ENCODE data around the gene RASA3. TPM values are rescaled to one million over a fixed set of nuclear protein-coding genes. Genes with fewer than 3 reads are reported as not detected.

RASA3 gene
- total and polyA plus RNA-seq, 10 of the 15 experiments (the other 5 are each of a cell fraction or from before 2014, with no cell fraction given): 0.79 to 33.9 (median 17.6) TPM

GRCh38 chr13:114114006-114114640 lies 18.3 kb downstream of the RASA3 start:
- ChIA-PET RAD21 (ENCODE audit: unreplicated experiment) (no interaction called here), POLR2A (no interaction called here), CTCF (interaction anchor here (1.2 kb wide), 1 partner anchor 47 kb away, joined by 3 read pairs; no protein-coding TSS in a partner anchor), SMC1A (ENCODE audit: uncharacterized antibody, unreplicated experiment) (no interaction called here)
- no peak overlapping the region for H3K4me2 ChIP-seq (ENCODE audit: control insufficient read depth, insufficient read depth)
- no peaks in the 10 kb centered on the region for H4K20me1 ChIP-seq (ENCODE audit: control insufficient read depth, insufficient read depth)
- FAIRE-seq (no peak), ATAC-seq (no peak), DNase-seq (ENCODE audit: low read depth, low spot score) (no peak)
- no peak overlapping the region for H3K27ac ChIP-seq (ENCODE audit: control insufficient read depth, insufficient read depth)
- peaks cover 9% of the 10 kb centered on the region for H3K4me1 ChIP-seq (ENCODE audit: control insufficient read depth, insufficient read depth, low read length)
- H3K36me3 ChIP-seq (ENCODE audit: control insufficient read depth in 2 of 2, insufficient read depth in 2 of 2, low read length in 1 of 2): peaks cover 0 to 10% of the 10 kb centered on the region in 2 experiments; a peak in 2 of 4 replicates
- intact Hi-C loops (cut with micrococcal nuclease; ENCODE audit: unreplicated experiment) (no loop called here), in situ Hi-C loops (cut with MboI) (no loop called here)
- H3K79me2 ChIP-seq (ENCODE audit: control insufficient read depth, insufficient read depth, low read length): peaks cover 2% of the 10 kb centered on the region
- BruUV-seq (replicated peaks): no TSS peak
- no peak overlapping the region for H3K4me3 ChIP-seq
- WGBS (ENCODE audit: insufficient coverage, insufficient replicate concordance, low lambda C conversion rate, missing lambda C conversion rate): 90% methylated on average over 18 of the region's 18 CpGs
- TF ChIP-seq RELA (IDR thresholded peaks at IDR 0.05; ENCODE audit: borderline replicate concordance, partially characterized antibody) (no peak), TARDBP (IDR thresholded peaks at IDR 0.05; ENCODE audit: borderline replicate concordance) (no peak), GATAD2B (conservative IDR thresholded peaks at IDR 0.05; ENCODE audit: low read depth) (no peak), RB1 (IDR thresholded peaks at IDR 0.05; ENCODE audit: borderline replicate concordance) (no peak), HDAC2 (IDR thresholded peaks at IDR 0.05) (no peak), REST (IDR thresholded peaks at IDR 0.05; ENCODE audit: low read depth, low read length) (no peak), PML (IDR thresholded peaks at IDR 0.05; ENCODE audit: low read length) (no peak), RELB (IDR thresholded peaks at IDR 0.05; ENCODE audit: low read depth) (no peak), ASH2L (IDR thresholded peaks at IDR 0.05; ENCODE audit: borderline replicate concordance, low read depth) (no peak), ZNF592 (IDR thresholded peaks at IDR 0.05) (no peak), USF1 (IDR thresholded peaks at IDR 0.05; ENCODE audit: borderline replicate concordance, extremely low read length, insufficient read depth, low read depth, low read length) (no peak)
- H3K9me3 ChIP-seq (replicated peaks; ENCODE audit: control insufficient read depth, insufficient read depth, low read length): no peaks in the 10 kb centered on the region
- no peak overlapping the region for H3K9ac ChIP-seq (ENCODE audit: control insufficient read depth, insufficient read depth, low read length)
- no peak overlapping the region for H2AFZ ChIP-seq (ENCODE audit: control insufficient read depth, low read depth, low read length)
- no peaks in the 10 kb centered on the region for H3K27me3 ChIP-seq (replicated peaks in 1 of 2; ENCODE audit: control insufficient read depth in 2 of 2, insufficient read depth in 2 of 2, low read length in 1 of 2)

Measured in GM12878 (cell line).